Measurements from ENCODE around the gene LILRB5.

DNA sequence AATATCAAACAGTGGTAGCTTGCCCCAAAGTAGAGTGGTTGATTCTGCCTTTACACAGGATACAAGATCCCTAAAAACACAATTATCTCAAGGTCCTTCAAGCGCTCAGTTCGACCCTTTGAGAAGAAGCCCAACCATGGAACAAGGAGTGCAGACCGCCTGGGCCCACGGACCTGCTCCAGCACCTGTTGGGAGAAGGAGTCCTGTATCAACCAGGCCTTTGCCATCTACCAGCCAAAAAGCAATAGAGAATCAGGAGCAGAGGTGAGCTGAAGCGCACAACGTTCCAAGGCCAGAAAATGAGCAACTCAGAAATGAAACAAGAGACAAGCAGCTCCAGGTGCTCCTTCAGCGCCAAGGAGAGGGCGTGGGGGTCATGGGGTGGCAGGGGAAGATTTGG lies 27.9 kb downstream of the LILRB5 start:
- TF ChIP-seq, protein P1, sequence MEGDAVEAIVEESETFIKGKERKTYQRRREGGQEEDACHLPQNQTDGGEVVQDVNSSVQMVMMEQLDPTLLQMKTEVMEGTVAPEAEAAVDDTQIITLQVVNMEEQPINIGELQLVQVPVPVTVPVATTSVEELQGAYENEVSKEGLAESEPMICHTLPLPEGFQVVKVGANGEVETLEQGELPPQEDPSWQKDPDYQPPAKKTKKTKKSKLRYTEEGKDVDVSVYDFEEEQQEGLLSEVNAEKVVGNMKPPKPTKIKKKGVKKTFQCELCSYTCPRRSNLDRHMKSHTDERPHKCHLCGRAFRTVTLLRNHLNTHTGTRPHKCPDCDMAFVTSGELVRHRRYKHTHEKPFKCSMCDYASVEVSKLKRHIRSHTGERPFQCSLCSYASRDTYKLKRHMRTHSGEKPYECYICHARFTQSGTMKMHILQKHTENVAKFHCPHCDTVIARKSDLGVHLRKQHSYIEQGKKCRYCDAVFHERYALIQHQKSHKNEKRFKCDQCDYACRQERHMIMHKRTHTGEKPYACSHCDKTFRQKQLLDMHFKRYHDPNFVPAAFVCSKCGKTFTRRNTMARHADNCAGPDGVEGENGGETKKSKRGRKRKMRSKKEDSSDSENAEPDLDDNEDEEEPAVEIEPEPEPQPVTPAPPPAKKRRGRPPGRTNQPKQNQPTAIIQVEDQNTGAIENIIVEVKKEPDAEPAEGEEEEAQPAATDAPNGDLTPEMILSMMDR (IDR thresholded peaks at IDR 0.05 in 4 of 5, conservative IDR thresholded peaks at IDR 0.05 in 1 of 5), result no peak
- TF ChIP-seq POLR2A (IDR thresholded peaks at IDR 0.05), result no peak
